Suprapubic skin (tissue), 4 donors: ENCODE measurements around the gene SNRPF. TPM values are rescaled to one million over a fixed set of nuclear protein-coding genes. Genes with fewer than 3 reads are reported as not detected.
"Not testable (repeated sequence)": the region's sequence is repeated elsewhere in the genome, so short reads cannot be mapped to it uniquely, and the experiment has no call there.

ENCODE experiments used
- DNase-seq, 2 donors: peaks; one replicate each; pipeline ENCODE4 v3.0.0-alpha.2; 2019; ENCODE audit warnings: low spot score in 2 of 2
- H3K27ac ChIP-seq: fragments of 200-600 bp; sonication (generic); one replicate; pipeline ENCODE4 v1.5.1; 2019
- H3K27me3 ChIP-seq: fragments of 200-600 bp; sonication (generic); one replicate; pipeline ENCODE4 v1.5.1; 2019
- H3K36me3 ChIP-seq: fragments of 200-600 bp; sonication (generic); one replicate; pipeline ENCODE4 v1.5.1; 2019
- H3K4me1 ChIP-seq: fragments of 200-600 bp; sonication (generic); one replicate; pipeline ENCODE4 v1.5.1; 2019
- H3K4me3 ChIP-seq: fragments of 200-600 bp; sonication (generic); one replicate; pipeline ENCODE4 v1.5.1; 2019; ENCODE audit warnings: mild to moderate bottlenecking
- H3K9me3 ChIP-seq: fragments of 200-600 bp; sonication (generic); one replicate; pipeline ENCODE4 v1.5.1; 2019
- CTCF ChIP-seq, 2 donors: fragments of 200-600 bp in 1 of 2; fragments of 450-650 bp in 1 of 2; sonication (generic) in 1 of 2; IDR thresholded peaks; one replicate each; pipeline ENCODE4 v1.5.1; 2016 to 2019; ENCODE audit warnings: antibody characterized with exemption in 2 of 2, mild to moderate bottlenecking in 1 of 2, moderate library complexity in 1 of 2
- EP300 ChIP-seq: sonication (generic); formaldehyde crosslinking; IDR thresholded peaks from one replicate; pipeline ENCODE4 v1.6.1; 2017; ENCODE audit warnings: antibody characterized with exemption
- POLR2A ChIP-seq, 2 donors: fragments of 450-650 bp; IDR thresholded peaks; one replicate each; pipeline ENCODE4 v1.6.1; 2017; ENCODE audit warnings: antibody characterized with exemption in 2 of 2, mild to moderate bottlenecking in 2 of 2, moderate library complexity in 2 of 2
- POLR2AphosphoS5 ChIP-seq, 3 donors: sonication (generic); formaldehyde crosslinking; IDR thresholded peaks; one replicate each; pipeline ENCODE4 v1.6.1; 2017; ENCODE audit warnings: antibody characterized with exemption in 3 of 3
- WGBS: methylation state at CpG from one replicate; pipeline ENCODE4 v1.1.5; 2018; 5-methylcytosine and 5-hydroxymethylcytosine counted together
- total RNA-seq, 4 donors: library from RNA; depleted of rRNA; stranded (reverse); fragments of >200 nt; gene quantifications; one replicate each; pipeline ENCODE4 v1.1.0, GENCODE V29; 2016

The SNRPF gene
- total RNA-seq, 4 donors from 2014 or later = 3.7 to 10.1 (median 7.6) TPM

GRCh38 chr12:95836630-95837239 lies 22.0 kb upstream of the SNRPF start:
- Histone ChIP-seq H3K9me3 (no peaks in the 10 kb centered on the region), H3K27ac (no peak overlapping the region), H3K4me1 (peaks cover 18% of the 10 kb centered on the region), H3K4me3 (no peak overlapping the region), H3K36me3 (no peaks in the 10 kb centered on the region), H3K27me3 (no peaks in the 10 kb centered on the region)
- 0% methylated on average over 1 of the region's 1 CpG for WGBS
- DNase-seq = no peak
- TF ChIP-seq POLR2AphosphoS5 (IDR thresholded peaks at IDR 0.05) = no peak
- TF ChIP-seq POLR2A (IDR thresholded peaks at IDR 0.05) = no peak
- TF ChIP-seq CTCF (IDR thresholded peaks at IDR 0.05) = no peak
- TF ChIP-seq EP300 = no peak

GRCh38 chr12:95837240-95838038 lies 21.3 kb upstream of the SNRPF start:
- Histone ChIP-seq H3K4me3 (no peak overlapping the region), H3K36me3 (no peaks in the 10 kb centered on the region), H3K27me3 (no peaks in the 10 kb centered on the region), H3K27ac (no peak overlapping the region), H3K4me1 (peaks cover 18% of the 10 kb centered on the region), H3K9me3 (no peaks in the 10 kb centered on the region)
- 45% methylated on average over 10 of the region's 10 CpGs for WGBS
- DNase-seq = no peak
- no peak for TF ChIP-seq POLR2AphosphoS5 (IDR thresholded peaks at IDR 0.05)
- TF ChIP-seq POLR2A (IDR thresholded peaks at IDR 0.05) = no peak
- TF ChIP-seq EP300 = no peak
- no peak for TF ChIP-seq CTCF (IDR thresholded peaks at IDR 0.05)

GRCh38 chr12:95838125-95838524 lies 20.6 kb upstream of the SNRPF start:
- peaks cover 18% of the 10 kb centered on the region for H3K4me1 ChIP-seq
- H3K36me3 ChIP-seq = no peaks in the 10 kb centered on the region
- no peak overlapping the region for H3K27ac ChIP-seq
- no peaks in the 10 kb centered on the region for H3K9me3 ChIP-seq
- no peak for TF ChIP-seq POLR2A (IDR thresholded peaks at IDR 0.05)
- TF ChIP-seq POLR2AphosphoS5 (IDR thresholded peaks at IDR 0.05) = no peak
- TF ChIP-seq CTCF (IDR thresholded peaks at IDR 0.05) = no peak
- TF ChIP-seq EP300 = no peak
- no peak for DNase-seq
- no peaks in the 10 kb centered on the region for H3K27me3 ChIP-seq
- H3K4me3 ChIP-seq = no peak overlapping the region
- 30% methylated on average over 11 of the region's 11 CpGs for WGBS

- not testable (repeated sequence) for H3K36me3 ChIP-seq, H3K9me3 ChIP-seq, H3K4me3 ChIP-seq, H3K27me3 ChIP-seq, H3K4me1 ChIP-seq, H3K27ac ChIP-seq, DNase-seq
- 87% methylated on average over 5 of the region's 12 CpGs for WGBS
These were observed 16.3 kb upstream of the SNRPF start for GRCh38 chr12:95842426-95842825.

- Histone ChIP-seq H3K27me3 (no peaks in the 10 kb centered on the region), H3K27ac (no peak overlapping the region), H3K4me1 (no peaks in the 10 kb centered on the region), H3K4me3 (no peak overlapping the region), H3K36me3 (no peaks in the 10 kb centered on the region), H3K9me3 (no peaks in the 10 kb centered on the region)
- DNase-seq = no peak
- 55% methylated on average over 8 of the region's 8 CpGs for WGBS
- TF ChIP-seq POLR2A (IDR thresholded peaks at IDR 0.05) (no peak), CTCF (IDR thresholded peaks at IDR 0.05) (no peak), POLR2AphosphoS5 (IDR thresholded peaks at IDR 0.05) (no peak), EP300 (no peak)
These were observed 10.0 kb upstream of the SNRPF start for GRCh38 chr12:95848575-95849388.
